HepG2 (cell line): ENCODE results near the gene LIPT1. TPM values are rescaled to one million over a fixed set of nuclear protein-coding genes. Genes with fewer than 3 reads are reported as not detected.

Experiments
- BORCS8-MEF2B ChIP-seq: sonication (generic); formaldehyde crosslinking; IDR thresholded peaks from 2 replicates; pipeline ENCODE4 v1.8.0; 2022; ENCODE audit warnings: mild to moderate bottlenecking, missing genetic modification reagents
- FOXJ3 ChIP-seq: sonication (generic); formaldehyde crosslinking; IDR thresholded peaks from 2 replicates; pipeline ENCODE4 v1.4.0; 2020; ENCODE audit warnings: missing genetic modification reagents, mild to moderate bottlenecking, borderline replicate concordance
- GLMP ChIP-seq: sonication (generic); formaldehyde crosslinking; IDR thresholded peaks from 2 replicates; pipeline ENCODE4 v1.9.0; 2021; ENCODE audit warnings: missing genetic modification reagents, mild to moderate bottlenecking, borderline replicate concordance
- HNF1B ChIP-seq: sonication (generic); formaldehyde crosslinking; IDR thresholded peaks from 2 replicates; pipeline ENCODE4 v1.5.1; 2020; ENCODE audit warnings: mild to moderate bottlenecking, moderate library complexity, missing genetic modification reagents
- HNF4G ChIP-seq, 2 experiments: sonication (generic) in 1 of 2; formaldehyde crosslinking in 1 of 2; IDR thresholded peaks; 2 replicates each; pipeline versions ENCODE4 v1.4.0 to v1.6.1; 2011 to 2020; ENCODE audit warnings: borderline replicate concordance in 2 of 2, low read depth in 2 of 2, mild to moderate bottlenecking in 2 of 2, low read length in 1 of 2, missing genetic modification reagents in 1 of 2, moderate library complexity in 1 of 2
- HOXA5 ChIP-seq: sonication (generic); formaldehyde crosslinking; IDR thresholded peaks from 2 replicates; pipeline ENCODE4 v1.4.0; 2020; ENCODE audit warnings: missing genetic modification reagents
- KAT8 ChIP-seq: IDR thresholded peaks from 2 replicates; pipeline ENCODE4 v1.6.1; 2016; ENCODE audit warnings: missing genetic modification reagents, missing compliant biosample characterization
- MTA1 ChIP-seq: sonication (generic); formaldehyde crosslinking; IDR thresholded peaks from 2 replicates; pipeline ENCODE4 v1.4.0; 2020; ENCODE audit warnings: missing genetic modification reagents, mild to moderate bottlenecking, borderline replicate concordance
- NKX3-1 ChIP-seq: sonication (generic); formaldehyde crosslinking; IDR thresholded peaks from 2 replicates; pipeline ENCODE4 v1.5.0; 2020; ENCODE audit warnings: missing genetic modification reagents
- NR2C2 ChIP-seq: sonication (generic); formaldehyde crosslinking; IDR thresholded peaks from 2 replicates; pipeline ENCODE4 v1.4.0; 2020; ENCODE audit warnings: missing genetic modification reagents, mild to moderate bottlenecking, moderate library complexity, borderline replicate concordance
- PLSCR1 ChIP-seq: sonication (generic); formaldehyde crosslinking; IDR thresholded peaks from 2 replicates; pipeline ENCODE4 v1.5.0; 2020; ENCODE audit warnings: missing genetic modification reagents, mild to moderate bottlenecking, borderline replicate concordance
- SALL2 ChIP-seq: sonication (generic); formaldehyde crosslinking; IDR thresholded peaks from 2 replicates; pipeline ENCODE4 v1.8.1; 2023; ENCODE audit warnings: mild to moderate bottlenecking, missing genetic modification reagents, inconsistent platforms
- SCMH1 ChIP-seq: sonication (generic); formaldehyde crosslinking; IDR thresholded peaks from 2 replicates; pipeline ENCODE4 v1.9.0; 2021; ENCODE audit warnings: missing genetic modification reagents, mild to moderate bottlenecking, borderline replicate concordance
- TGIF2 ChIP-seq: IDR thresholded peaks from 2 replicates; pipeline ENCODE4 v1.6.1; 2016; ENCODE audit warnings: control low read depth, missing compliant biosample characterization
- WIZ ChIP-seq: sonication (generic); formaldehyde crosslinking; IDR thresholded peaks from 2 replicates; pipeline ENCODE4 v1.5.1; 2020; ENCODE audit warnings: mild to moderate bottlenecking, missing genetic modification reagents
- ZBTB25 ChIP-seq: IDR thresholded peaks from 2 replicates; pipeline ENCODE4 v1.6.1; 2018; ENCODE audit warnings: missing genetic modification reagents
- ZIK1 ChIP-seq: sonication (generic); formaldehyde crosslinking; IDR thresholded peaks from 2 replicates; pipeline ENCODE4 v1.5.0; 2020; ENCODE audit warnings: mild to moderate bottlenecking, low read depth, missing genetic modification reagents, borderline replicate concordance
- ZNF101 ChIP-seq: sonication (generic); formaldehyde crosslinking; IDR thresholded peaks from 2 replicates; pipeline ENCODE4 v1.4.0; 2020; ENCODE audit warnings: mild to moderate bottlenecking, low read depth, missing genetic modification reagents, borderline replicate concordance
- ZNF138 ChIP-seq: sonication (generic); formaldehyde crosslinking; IDR thresholded peaks from 2 replicates; pipeline ENCODE4 v1.5.0; 2020; ENCODE audit warnings: mild to moderate bottlenecking, low read depth, missing genetic modification reagents
- ZNF207 ChIP-seq: fragments of 450-650 bp; IDR thresholded peaks from 2 replicates; pipeline ENCODE4 v1.6.1; 2016; ENCODE audit warnings: antibody characterized with exemption, borderline replicate concordance
- ZNF567 ChIP-seq: sonication (generic); formaldehyde crosslinking; IDR thresholded peaks from 2 replicates; pipeline ENCODE4 v1.8.1; 2023; ENCODE audit warnings: mild to moderate bottlenecking, missing genetic modification reagents, borderline replicate concordance
- ZNF619 ChIP-seq: sonication (generic); formaldehyde crosslinking; IDR thresholded peaks from 2 replicates; pipeline ENCODE4 v1.4.0; 2020; ENCODE audit warnings: mild to moderate bottlenecking, missing genetic modification reagents
- polyA plus RNA-seq, 8 experiments: library from polyadenylated mRNA; depleted of rRNA in 3 of 8; stranded (reverse) in 7 of 8; unstranded in 1 of 8; fragments of >200 nt; fragmentation: Illumina TruSeq in 4 of 8; extraction: Trizol in 4 of 8; gene quantifications; 2 replicates each; pipeline versions ENCODE4 v1.2.1 to v1.2.3, GENCODE V29; 2011 to 2016; ENCODE audit warnings: low read depth in 4 of 8, missing spikeins in 1 of 8, mixed read lengths in 1 of 8; ENCODE audit not compliant: insufficient read depth in 1 of 8
- total RNA-seq, 5 experiments: library from RNA; depleted of rRNA; stranded (reverse); fragments of >200 nt; fragmentation: Illumina TruSeq; extraction: Trizol; gene quantifications; 2 replicates each; pipeline ENCODE4 v1.2.3, GENCODE V29; 2016; ENCODE audit warnings: low read depth in 1 of 5

LIPT1 gene
- total and polyA plus RNA-seq, 2 of the 13 experiments (the other 11 are each of a cell fraction or from before 2014, with no cell fraction given), result 8.0 to 9.6 TPM

GRCh38 chr2:99154643-99155536, at the start of gene LIPT1, which contains the start of gene TSGA10 (continued):
- TF ChIP-seq BORCS8-MEF2B (CRISPR knock-in tag) (peak; percentile 99), NKX3-1 (CRISPR knock-in tag) (peak; percentile 77), KAT8 (peak; percentile 98), GLMP (CRISPR knock-in tag) (no peak; the same call in 1 of the 2 replicates), HNF4G (IDR thresholded peaks at IDR 0.05; ENCODE audit: borderline replicate concordance, low read depth, low read length) (no peak), HNF4G (CRISPR knock-in tag; IDR thresholded peaks at IDR 0.05; ENCODE audit: borderline replicate concordance, low read depth) (peak; percentile 79), ZIK1 (CRISPR knock-in tag) (peak; percentile 98), ZNF207 (no peak), ZNF101 (CRISPR knock-in tag) (peak; percentile 94; the same call in 1 of the 2 replicates), ZNF619 (CRISPR knock-in tag) (peak; percentile 88), ZNF138 (CRISPR knock-in tag) (peak; percentile 99), HNF1B (CRISPR knock-in tag) (peak; percentile 98), SALL2 (CRISPR knock-in tag) (peak; percentile 98), SCMH1 (no peak), PLSCR1 (CRISPR knock-in tag) (peak; percentile 74; the same call in 1 of the 2 replicates), WIZ (peak; percentile 92), TGIF2 (peak; percentile 88; the same call in 1 of the 2 replicates), ZBTB25 (CRISPR knock-in tag) (peak; percentile 98), MTA1 (peak; percentile 98; the same call in 1 of the 2 replicates), FOXJ3 (peak; percentile 59; the same call in 1 of the 2 replicates), HOXA5 (CRISPR knock-in tag) (peak; percentile 95), ZNF567 (0 out of 2 replicates have a peak, but pooled peaks have one; percentile 26), NR2C2 (peak; percentile 97)
